HG02798 (cell line): ENCODE data around the gene PLBD2.

Experiments
- ATAC-seq: cut with Tn5 transposase; IDR thresholded peaks from one replicate; pipeline ENCODE4 v1.9.1; 2021; ENCODE audit warnings: mild to moderate bottlenecking; ENCODE audit not compliant: unreplicated experiment, poor library complexity

The PLBD2 gene

GRCh38 chr12:113437729-113438100, 79.3 kb downstream of the PLBD2 start:
- ATAC-seq = no peak

- ATAC-seq = no peak
Measured at GRCh38 chr12:113438523-113439300, 80.3 kb downstream of the PLBD2 start.

GRCh38 chr12:113439301-113439597, 80.9 kb downstream of the PLBD2 start:
- no peak for ATAC-seq

GRCh38 chr12:113439606-113440030, 81.2 kb downstream of the PLBD2 start:
- no peak for ATAC-seq

- no peak for ATAC-seq
Measured at GRCh38 chr12:113440336-113440735, 81.9 kb downstream of the PLBD2 start.
